Right atrium auricular region (tissue), 2 donors: ENCODE measurements around the gene POLD4. TPM values are rescaled to one million over a fixed set of nuclear protein-coding genes. Genes with fewer than 3 reads are reported as not detected.

Source experiments
- DNase-seq: peaks from one replicate; pipeline ENCODE4 v3.0.0-alpha.2; 2019; ENCODE audit warnings: low spot score
- H3K27ac ChIP-seq, 2 donors: fragments of 200-600 bp; sonication (generic); 1 replicate in 1 of 2; 2 replicates in 1 of 2; pipeline ENCODE4 v1.5.1; 2016 to 2019
- H3K27me3 ChIP-seq, 2 donors: fragments of 200-600 bp; sonication (generic); one replicate each; pipeline versions ENCODE4 v1.5.1 to v1.6.0; 2017 to 2019
- H3K36me3 ChIP-seq: fragments of 200-600 bp; sonication (generic); one replicate; pipeline ENCODE4 v1.5.1; 2016
- H3K4me1 ChIP-seq, 2 donors: fragments of 200-600 bp; sonication (generic); one replicate each; pipeline versions ENCODE4 v1.5.1 to v1.6.0; 2017 to 2019
- H3K4me3 ChIP-seq, 2 donors: fragments of 200-600 bp; sonication (generic); 1 replicate in 1 of 2; 2 replicates in 1 of 2; pipeline ENCODE4 v1.5.1; 2017 to 2019; ENCODE audit warnings: mild to moderate bottlenecking in 1 of 2, moderate library complexity in 1 of 2
- H3K9me3 ChIP-seq, 2 donors: fragments of 200-600 bp; sonication (generic); one replicate each; pipeline ENCODE4 v1.5.1; 2019
- total RNA-seq, 2 donors: library from RNA; depleted of rRNA; stranded (reverse); fragments of >200 nt; gene quantifications; one replicate each; pipeline ENCODE4 v1.1.0, GENCODE V29; 2016
- TF ChIP-seq, protein P1 (sequence below), 2 donors: fragments of 200-600 bp; sonication (generic); IDR thresholded peaks; one replicate each; pipeline ENCODE4 v1.5.1; 2019; ENCODE audit warnings: antibody characterized with exemption in 2 of 2

The POLD4 gene
- total RNA-seq, 2 donors from 2014 or later: 115 to 136 TPM

DNA sequence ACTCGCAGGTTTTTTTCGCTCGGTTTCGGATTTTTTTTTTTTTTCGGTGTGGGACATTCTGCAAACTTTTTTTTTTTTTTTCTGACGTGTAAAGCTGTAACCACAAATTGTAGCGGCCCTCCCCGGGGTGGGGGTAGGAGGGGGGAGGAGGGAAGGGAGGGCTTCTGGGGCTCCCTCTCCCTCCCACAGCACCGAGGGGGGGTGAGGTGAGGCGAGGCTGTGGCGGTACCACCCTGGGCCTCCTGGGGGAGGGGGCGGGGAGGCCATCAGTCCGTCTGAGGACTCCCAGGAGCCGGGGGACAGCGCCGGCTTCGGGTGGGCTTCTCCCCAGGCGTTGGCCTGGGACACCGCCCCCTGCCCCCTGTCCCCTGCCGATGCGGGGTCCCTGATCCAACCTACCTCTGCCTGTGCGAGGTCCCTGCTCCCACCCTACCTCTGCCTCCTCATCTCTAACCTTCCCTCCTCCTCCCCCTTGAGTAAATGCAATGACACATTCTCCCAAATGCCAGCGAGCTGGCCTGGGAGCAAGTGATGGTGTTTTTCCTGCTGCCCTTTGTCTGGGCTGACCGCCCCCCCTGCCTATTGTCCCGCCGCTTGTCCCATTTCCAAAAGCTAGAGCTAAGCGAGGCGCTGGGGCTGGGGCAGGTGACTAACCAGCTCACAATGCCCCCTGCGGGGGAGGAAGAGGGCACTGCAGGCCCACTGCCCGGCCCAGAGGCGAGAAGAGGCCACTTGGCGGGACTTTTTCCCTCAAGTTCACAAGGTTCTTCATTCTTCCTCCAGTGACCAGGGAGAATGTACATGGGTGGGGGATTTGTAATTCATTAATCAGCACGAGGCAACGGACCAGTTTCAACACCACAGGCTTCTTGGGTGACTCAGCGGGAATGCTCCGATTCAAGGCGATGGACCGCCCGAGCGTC, 20.6 kb upstream of the POLD4 start:
- TF ChIP-seq, protein P1, sequence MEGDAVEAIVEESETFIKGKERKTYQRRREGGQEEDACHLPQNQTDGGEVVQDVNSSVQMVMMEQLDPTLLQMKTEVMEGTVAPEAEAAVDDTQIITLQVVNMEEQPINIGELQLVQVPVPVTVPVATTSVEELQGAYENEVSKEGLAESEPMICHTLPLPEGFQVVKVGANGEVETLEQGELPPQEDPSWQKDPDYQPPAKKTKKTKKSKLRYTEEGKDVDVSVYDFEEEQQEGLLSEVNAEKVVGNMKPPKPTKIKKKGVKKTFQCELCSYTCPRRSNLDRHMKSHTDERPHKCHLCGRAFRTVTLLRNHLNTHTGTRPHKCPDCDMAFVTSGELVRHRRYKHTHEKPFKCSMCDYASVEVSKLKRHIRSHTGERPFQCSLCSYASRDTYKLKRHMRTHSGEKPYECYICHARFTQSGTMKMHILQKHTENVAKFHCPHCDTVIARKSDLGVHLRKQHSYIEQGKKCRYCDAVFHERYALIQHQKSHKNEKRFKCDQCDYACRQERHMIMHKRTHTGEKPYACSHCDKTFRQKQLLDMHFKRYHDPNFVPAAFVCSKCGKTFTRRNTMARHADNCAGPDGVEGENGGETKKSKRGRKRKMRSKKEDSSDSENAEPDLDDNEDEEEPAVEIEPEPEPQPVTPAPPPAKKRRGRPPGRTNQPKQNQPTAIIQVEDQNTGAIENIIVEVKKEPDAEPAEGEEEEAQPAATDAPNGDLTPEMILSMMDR (IDR thresholded peaks at IDR 0.05): peak; percentile 24 to 72
- H3K4me1 ChIP-seq: peaks cover 0 to 44% of the 10 kb centered on the region in 2 donors

DNA sequence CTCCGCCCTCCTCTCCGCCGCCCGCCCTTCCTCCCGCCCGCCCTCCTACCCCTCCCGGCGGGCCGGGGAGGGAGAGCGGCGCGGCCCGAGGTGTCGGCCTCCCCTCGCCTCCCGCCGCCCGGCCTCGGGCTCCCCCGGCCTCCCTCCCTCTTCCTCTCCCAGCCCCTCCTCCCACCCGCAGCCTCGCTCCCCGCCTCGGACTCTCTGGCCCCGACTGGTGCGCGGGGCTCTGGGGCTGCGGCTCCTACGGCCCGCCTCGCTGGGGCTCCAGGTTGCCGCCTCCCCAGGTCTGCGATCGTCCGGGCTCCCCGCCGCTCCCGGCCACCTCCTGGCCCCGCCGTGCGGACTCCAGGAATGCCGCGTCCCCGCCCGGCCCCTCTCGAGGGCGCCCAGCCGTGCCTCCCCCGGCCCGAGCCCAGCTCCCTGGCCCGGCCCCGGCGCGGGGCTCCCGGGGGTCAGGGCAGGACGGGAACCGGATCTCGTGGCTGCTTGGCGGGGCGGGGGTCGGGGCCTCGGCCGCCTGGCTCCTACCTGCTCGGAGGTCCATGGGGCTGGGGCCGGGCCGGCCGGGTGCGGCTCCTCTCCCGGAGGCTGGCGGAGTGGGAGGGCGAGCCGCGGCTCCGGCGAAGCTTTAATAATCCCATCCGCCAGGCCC, 19.8 kb upstream of the POLD4 start, which contains the start of gene CLCF1:
Gene CLCF1 (minus strand): TSS at position 606 of the 655 bp plus-strand sequence. CDS start 59 bp downstream, at position 547.
- DNase-seq: no peak
- H3K4me1 ChIP-seq: peaks cover 0 to 50% of the 10 kb centered on the region in 2 donors

More for the DNA sequence above, 20.6 kb upstream of the POLD4 start:
- peak overlapping the region; percentile 74 to 77 for H3K4me3 ChIP-seq
- H3K27ac ChIP-seq: peak overlapping the region; percentile 89 to 93
- DNase-seq: peak; percentile 94
- no peaks in the 10 kb centered on the region for H3K9me3 ChIP-seq
- no peaks in the 10 kb centered on the region for H3K27me3 ChIP-seq
- H3K36me3 ChIP-seq: no peaks in the 10 kb centered on the region

DNA sequence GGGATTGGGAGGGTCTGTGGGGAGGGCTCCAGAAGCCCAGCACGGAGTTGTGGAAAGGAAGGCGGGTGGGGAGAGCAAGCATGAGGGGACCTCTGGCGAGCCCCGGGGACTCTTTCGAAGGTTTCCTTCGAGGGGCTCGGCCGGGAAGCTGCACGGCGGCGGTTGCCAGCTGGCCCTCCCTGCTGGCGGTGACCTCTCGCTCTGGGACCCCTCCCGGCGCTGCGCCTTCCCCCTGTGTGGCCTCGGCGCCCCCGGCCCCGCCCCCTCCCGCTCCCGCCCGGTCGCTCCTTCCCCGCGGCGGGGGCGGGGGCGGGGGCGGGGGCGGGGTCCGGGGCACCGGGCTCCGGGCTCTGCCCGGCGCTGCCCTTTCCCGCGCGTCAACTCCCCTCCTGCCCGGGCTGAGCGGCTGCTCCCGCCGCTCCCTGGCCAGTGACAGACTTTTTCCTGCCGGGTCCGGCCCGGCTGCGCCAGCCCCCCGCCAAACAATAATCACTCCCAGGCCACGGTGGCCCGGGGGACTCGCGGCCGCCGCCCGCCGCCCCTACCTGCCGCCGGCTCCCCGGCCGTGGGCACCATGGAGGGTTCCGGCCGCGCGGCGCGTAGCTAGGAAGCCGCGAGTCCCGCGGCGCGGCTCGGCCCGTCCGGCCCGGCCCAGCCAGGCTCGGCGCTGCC, 19.1 kb upstream of the POLD4 start:
- Histone ChIP-seq H3K27ac (peak overlapping the region; percentile 89 to 93), H3K27me3 (no peaks in the 10 kb centered on the region), H3K36me3 (no peaks in the 10 kb centered on the region), H3K9me3 (no peaks in the 10 kb centered on the region), H3K4me3 (peak overlapping the region; percentile 74 to 77), H3K4me1 (peaks cover 0 to 56% of the 10 kb centered on the region in 2 donors)
- no peak for DNase-seq
- TF ChIP-seq, protein P1 (IDR thresholded peaks at IDR 0.05): no peak

More for the DNA sequence above, 19.8 kb upstream of the POLD4 start, which contains the start of gene CLCF1:
- Histone ChIP-seq H3K27me3 (no peaks in the 10 kb centered on the region), H3K9me3 (no peaks in the 10 kb centered on the region), H3K27ac (peak within 1 kb of the TSS; percentile 89 to 93), H3K36me3 (no peaks in the 10 kb centered on the region), H3K4me3 (peak within 1 kb of the TSS; percentile 74 to 77)
- TF ChIP-seq, protein P1 (IDR thresholded peaks at IDR 0.05): no peak

DNA sequence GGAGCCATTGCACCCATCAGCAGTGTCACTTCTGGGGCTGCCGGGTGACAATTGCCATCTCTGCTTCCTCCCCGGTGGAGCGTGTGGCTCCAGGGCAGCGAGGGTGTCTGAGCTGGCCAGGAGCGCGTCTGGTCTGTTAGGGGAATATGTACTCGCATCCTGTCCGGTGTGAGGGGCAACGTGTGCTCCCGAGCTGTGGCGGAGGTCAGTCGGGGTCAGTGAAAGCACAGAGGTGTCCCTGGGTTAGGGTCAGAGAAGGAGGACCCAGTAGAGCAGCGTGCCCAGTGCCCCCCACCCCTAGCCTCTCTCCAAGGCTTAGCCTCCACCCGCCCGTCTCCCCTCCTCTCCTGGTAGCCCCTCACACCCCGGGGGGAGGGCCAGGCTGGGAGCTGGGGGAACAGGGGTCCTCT, 18.6 kb upstream of the POLD4 start:
- Histone ChIP-seq H3K4me1 (peaks cover 0 to 62% of the 10 kb centered on the region in 2 donors), H3K9me3 (no peaks in the 10 kb centered on the region), H3K36me3 (no peaks in the 10 kb centered on the region), H3K4me3 (peak overlapping the region; percentile 74 to 77), H3K27me3 (no peaks in the 10 kb centered on the region), H3K27ac (peak overlapping the region; percentile 89 to 93)
- TF ChIP-seq, protein P1 (IDR thresholded peaks at IDR 0.05): no peak
- no peak for DNase-seq

DNA sequence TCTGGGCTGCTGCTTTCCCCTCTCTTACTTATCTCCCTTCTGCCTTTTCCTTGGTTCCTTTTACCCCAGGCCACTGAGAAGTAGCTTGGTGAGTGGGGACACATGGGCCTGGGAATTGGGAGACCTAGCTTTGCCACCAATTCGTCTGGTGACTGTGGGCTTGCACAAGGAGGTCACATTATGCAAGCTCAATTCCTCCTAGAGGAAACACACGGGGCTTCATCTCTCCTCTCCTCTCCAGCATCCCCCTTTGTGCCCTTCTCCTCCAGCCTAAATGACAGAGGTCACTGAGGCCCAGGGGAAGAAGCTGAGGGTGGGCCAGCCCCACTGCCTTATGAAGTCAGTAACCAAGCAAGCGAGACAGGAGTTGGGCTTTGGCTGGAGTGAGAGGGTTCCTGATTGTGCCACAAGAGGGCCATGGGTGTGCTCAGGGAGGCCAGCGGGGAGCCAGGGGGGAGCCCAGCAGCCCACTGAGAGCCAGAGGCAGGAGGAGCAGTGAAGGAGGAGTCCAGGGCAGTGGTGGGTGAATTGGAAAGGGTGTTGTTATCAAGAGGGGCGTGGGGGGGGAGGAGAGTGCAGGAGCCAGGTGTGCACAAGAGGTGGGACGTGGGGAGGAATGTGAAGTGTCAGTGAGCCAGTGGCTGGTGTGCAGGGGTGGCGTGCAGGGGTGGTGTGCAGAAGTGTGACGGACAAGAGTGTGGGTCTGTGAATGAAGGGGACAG, 18.0 kb upstream of the POLD4 start:
- H3K4me1 ChIP-seq: peaks cover 0 to 67% of the 10 kb centered on the region in 2 donors

More for the DNA sequence above, 18.0 kb upstream of the POLD4 start:
- Histone ChIP-seq H3K9me3 (no peaks in the 10 kb centered on the region), H3K4me3 (peak overlapping the region in 1 of 2 donors; percentile 77), H3K27ac (peak overlapping the region; percentile 89 to 93), H3K36me3 (no peaks in the 10 kb centered on the region), H3K27me3 (no peaks in the 10 kb centered on the region)
- peak; percentile 72 for DNase-seq
- TF ChIP-seq, protein P1 (IDR thresholded peaks at IDR 0.05): peak in 1 of 2 donors; percentile 59
